ENCODE results near the gene AIFM3. TPM values are rescaled to one million over a fixed set of nuclear protein-coding genes. Genes with fewer than 3 reads are reported as not detected.
"Not testable (repeated sequence)": the region's sequence is repeated elsewhere in the genome, so short reads cannot be mapped to it uniquely, and the experiment has no call there.

AIFM3 gene
- total RNA-seq, 1 donor from 2014 or later = not detected

GRCh38 chr22:21000987-21001600, 34.0 kb downstream of the AIFM3 start:
- DNase-seq (ENCODE audit: low read depth in 2 of 2) = no peak

- DNase-seq (ENCODE audit: low read depth in 2 of 2) = peak; percentile 95 to 96
Observed at GRCh38 chr22:21001601-21002325, 34.7 kb downstream of the AIFM3 start, which contains the start of gene THAP7. Gene THAP7, minus strand, starts transcription at chr22:21002118. Its CDS starts 207 bp downstream, at chr22:21001911.

- no peak for DNase-seq (ENCODE audit: low read depth in 2 of 2)
Observed at GRCh38 chr22:21003782-21004181, 36.7 kb downstream of the AIFM3 start.

DNA sequence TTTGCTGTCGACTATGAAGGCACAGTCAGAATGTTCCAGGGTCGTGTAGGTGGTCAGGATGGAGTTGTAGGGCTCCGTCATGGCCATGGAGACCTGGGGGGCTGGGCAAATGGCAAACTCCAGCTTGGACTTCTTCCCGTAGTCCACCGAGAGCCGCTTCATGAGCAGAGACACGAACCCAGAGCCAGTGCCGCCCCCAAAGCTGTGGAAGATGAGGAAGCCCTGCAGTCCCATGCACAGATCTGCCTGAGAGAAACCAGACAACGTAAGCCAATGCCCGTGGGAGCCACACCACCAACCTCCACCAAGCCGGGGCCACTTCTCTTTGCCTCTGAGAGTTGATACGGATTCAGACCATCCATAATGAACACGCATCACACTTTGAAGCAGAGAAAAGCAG, 42.2 kb downstream of the AIFM3 start:
- DNase-seq (ENCODE audit: low read depth in 2 of 2) = not testable (repeated sequence)

- DNase-seq (ENCODE audit: low read depth in 2 of 2) = peak; percentile 68
Observed at GRCh38 chr22:21009638-21010425, 42.8 kb downstream of the AIFM3 start.

GRCh38 chr22:21010426-21011113, 43.5 kb downstream of the AIFM3 start:
- DNase-seq (ENCODE audit: low read depth in 2 of 2) = no peak

GRCh38 chr22:21012446-21013407, 45.7 kb downstream of the AIFM3 start:
- no peak for DNase-seq (ENCODE audit: low read depth in 2 of 2)

DNA sequence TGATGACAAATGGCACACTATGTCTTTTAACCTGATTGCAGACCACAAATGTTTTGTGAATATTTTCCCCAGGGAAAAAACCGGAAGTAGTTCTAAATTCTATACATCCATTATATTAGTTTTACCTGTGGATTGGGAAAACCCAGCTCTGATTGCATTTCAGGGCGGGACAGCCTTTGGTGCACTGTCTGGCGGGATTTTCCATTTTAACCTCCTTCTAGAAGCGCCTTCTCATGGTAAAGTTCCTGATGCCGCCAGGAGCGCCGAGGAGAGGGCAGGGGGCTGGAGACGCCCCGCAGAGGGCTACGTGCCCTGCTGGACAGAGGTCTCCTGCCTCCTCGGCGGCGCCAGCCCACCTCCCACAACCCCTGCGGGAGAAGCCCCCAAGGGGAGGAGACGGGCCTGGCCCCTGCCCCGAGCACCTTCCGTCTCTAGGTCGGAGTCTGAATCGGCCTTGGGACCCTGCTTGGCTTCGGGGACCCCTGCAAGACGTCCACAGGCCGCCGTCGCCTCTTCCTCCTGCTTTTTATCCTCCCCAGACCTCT, 46.7 kb downstream of the AIFM3 start:
- DNase-seq (ENCODE audit: low read depth in 2 of 2) = no peak

GRCh38 chr22:21014202-21014725, 47.2 kb downstream of the AIFM3 start:
- peak; percentile 89 to 90 for DNase-seq (ENCODE audit: low read depth in 2 of 2)

- no peak for DNase-seq (ENCODE audit: low read depth in 2 of 2)
Observed at GRCh38 chr22:21014726-21015465, 47.8 kb downstream of the AIFM3 start, which contains the start of gene P2RX6. Gene P2RX6, plus strand, starts transcription at chr22:21015165. Its CDS starts 10 bp downstream, at chr22:21015175.

GRCh38 chr22:21015466-21016006, 48.5 kb downstream of the AIFM3 start:
- no peak for DNase-seq (ENCODE audit: low read depth in 2 of 2)

DNA sequence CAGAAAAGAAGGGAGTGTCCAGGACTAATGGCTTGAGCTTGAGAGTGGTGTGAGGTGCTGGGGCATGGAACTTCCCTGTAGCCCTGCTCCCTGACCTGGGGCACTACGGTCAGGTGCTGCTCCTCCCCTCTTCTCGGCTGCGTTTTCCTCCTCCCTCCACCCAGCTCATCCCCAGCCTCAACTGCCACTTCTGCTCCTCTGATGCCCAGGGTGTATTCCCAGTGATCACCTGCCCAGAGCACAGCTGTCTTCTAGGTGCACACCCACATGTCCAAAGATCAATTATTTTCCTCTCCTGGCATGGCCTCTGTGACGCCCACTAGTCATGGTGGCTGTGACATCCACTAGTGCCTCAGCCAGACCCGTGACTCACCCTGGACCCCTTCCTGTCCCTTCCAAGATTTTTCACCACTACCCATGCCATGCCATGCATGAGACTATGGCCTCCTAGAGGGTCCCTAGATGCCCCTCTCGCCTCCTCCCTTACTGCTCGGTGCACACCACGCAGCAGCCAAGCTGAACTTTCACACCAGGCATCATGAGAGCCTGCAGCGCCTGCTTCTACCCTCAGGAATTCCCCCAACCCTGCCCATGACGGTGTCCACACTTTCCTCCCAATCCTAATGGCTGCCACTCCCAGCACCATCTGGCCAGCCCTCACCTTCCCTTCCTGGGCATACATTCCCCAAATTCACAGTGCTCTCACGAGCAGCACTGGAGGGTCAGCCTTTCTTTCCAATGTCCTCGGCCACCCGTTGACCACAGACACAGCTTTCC, 49.8 kb downstream of the AIFM3 start:
- no peak for DNase-seq (ENCODE audit: low read depth in 2 of 2)

- DNase-seq (ENCODE audit: low read depth in 2 of 2) = no peak
Observed at GRCh38 chr22:21018314-21018713, 51.3 kb downstream of the AIFM3 start.

DNA sequence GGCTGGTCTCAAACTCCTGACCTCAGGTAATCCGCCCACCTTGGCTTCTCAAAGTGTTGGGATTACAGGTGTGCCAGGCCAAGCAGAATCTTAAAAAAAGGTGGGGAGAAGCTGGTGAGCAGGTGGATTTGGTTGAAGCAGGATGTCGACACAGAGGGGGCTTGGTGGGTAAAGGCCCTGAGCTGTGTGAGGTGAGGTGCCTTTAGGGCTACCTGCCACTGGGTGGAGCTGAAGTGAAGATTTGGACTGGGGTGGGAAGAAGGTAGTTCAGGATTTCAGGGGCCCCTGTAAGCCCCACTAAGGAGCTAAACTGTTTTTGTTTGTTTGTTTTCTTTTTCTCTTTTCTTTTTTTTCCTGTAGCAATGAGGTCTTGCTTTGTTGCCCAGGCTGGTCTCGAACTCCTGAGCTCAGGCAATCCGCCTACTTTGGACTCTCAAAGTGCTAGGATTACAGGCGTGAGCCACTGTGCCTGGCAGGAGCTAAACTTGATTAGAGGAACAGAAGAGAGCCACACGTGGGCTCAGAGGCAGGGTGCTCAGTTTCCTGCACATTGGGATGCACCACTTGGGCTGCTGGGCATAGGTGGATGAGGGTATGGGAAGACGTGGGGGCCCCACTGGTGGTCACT, 53.9 kb downstream of the AIFM3 start:
- DNase-seq (ENCODE audit: low read depth in 2 of 2) = no peak

GRCh38 chr22:21022507-21022906, 55.5 kb downstream of the AIFM3 start:
- no peak for DNase-seq (ENCODE audit: low read depth in 2 of 2)

GRCh38 chr22:21022955-21023614, 56.0 kb downstream of the AIFM3 start:
- DNase-seq (ENCODE audit: low read depth in 2 of 2) = no peak

DNA sequence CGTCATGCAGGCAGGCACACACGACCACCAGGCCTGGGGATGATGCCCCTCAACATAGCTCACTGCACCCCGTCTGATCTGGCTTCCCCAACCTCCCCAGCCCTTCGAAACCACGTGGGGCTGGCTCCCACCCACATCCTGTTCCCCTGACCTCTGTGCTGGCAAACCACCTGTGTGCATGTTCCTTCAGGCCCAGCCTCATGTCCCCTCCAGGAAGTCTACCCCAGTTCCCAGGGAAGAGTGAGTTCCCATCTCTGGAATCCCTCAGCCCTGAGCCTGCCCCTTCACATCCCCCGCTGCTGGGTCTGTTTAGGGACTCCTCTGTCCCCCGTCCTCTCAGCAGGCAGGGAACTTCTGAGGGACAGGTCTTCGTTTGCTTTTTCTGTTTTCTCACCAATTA, 58.2 kb downstream of the AIFM3 start:
- DNase-seq (ENCODE audit: low read depth in 2 of 2) = no peak
